T-helper 1 cell (primary cell): ENCODE data around the gene PEX7.
"Not testable (repeated sequence)": the region's sequence is repeated elsewhere in the genome, so short reads cannot be mapped to it uniquely, and the experiment has no call there.

Experiments used
- DNase-seq, 5 donors: peaks; one replicate each; pipeline ENCODE4 v3.0.0-alpha.2; 2012 to 2020

The PEX7 gene

DNA sequence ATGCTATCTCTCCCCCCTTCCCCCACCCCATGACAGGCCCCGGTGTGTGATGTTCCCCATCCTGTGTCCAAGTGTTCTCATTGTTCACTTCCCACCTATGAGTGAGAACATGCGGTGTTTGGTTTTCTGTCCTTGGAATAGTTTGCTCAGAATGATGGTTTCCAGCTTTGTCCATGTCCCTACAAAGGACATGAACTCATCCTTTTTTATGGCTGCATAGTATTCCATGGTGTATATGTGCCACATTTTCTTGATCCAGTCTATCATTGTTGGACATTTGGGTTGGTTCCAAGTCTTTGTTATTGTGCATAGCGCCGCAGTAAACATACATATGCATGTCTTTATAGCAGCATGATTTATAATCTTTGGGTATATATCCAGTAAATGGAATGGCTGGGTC is 24.1 kb downstream of the PEX7 start:
- DNase-seq: not testable (repeated sequence)

GRCh38 chr6:136849979-136850563 is 27.7 kb downstream of the PEX7 start:
- not testable (repeated sequence) for DNase-seq

GRCh38 chr6:136859430-136859829 is 37.0 kb downstream of the PEX7 start:
- DNase-seq: no peak

GRCh38 chr6:136860043-136860442 is 37.7 kb downstream of the PEX7 start:
- DNase-seq: no peak

- DNase-seq: no peak
Observed at GRCh38 chr6:136862662-136863061, 40.3 kb downstream of the PEX7 start.

DNA sequence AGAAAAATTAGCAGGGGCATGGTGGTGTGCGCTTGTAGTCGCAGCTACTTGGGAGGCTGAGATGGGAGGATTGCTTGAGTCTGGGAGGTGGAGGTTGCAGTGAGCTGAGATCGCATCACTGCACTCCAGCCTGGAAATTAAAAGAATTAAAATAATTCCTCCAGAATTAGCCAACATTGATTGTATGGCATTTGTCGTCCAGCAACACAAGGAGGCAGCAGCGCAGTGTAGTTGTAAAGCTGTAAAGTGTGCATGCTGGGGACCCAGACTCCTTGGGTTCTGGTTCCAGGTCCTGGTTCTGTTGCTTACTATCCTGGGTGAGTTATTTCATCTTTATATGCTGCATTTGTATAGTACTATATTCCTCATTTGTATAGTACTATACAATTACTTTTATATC is 41.4 kb downstream of the PEX7 start:
- DNase-seq: no peak

GRCh38 chr6:136864676-136865075 is 42.3 kb downstream of the PEX7 start:
- no peak for DNase-seq

DNA sequence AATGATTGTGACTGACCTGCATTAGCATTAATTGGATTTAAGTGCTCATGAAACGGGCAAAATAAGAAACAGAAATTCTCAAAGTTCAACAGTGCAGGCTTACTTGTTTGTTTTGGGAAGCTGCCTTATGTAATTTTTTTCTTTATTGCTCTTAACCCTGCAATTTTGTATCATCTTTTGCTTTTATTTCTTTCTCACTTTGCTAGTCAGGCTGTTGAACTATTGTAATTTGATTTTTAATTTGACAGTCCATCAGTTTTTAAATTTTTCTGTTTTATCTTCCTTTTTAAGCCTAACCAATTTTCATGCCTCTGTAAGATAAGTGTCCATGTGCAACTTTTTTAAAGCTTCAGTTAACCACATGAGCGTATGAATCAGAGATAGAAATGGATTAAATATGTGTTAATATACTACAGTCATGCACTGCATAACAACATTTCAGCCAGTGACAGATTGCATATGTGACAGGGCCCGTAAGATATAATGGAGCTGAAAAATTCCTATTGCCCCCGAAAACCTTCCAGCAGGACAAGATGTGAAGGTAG is 44.6 kb downstream of the PEX7 start:
- no peak for DNase-seq

GRCh38 chr6:136869451-136869850 is 47.1 kb downstream of the PEX7 start:
- DNase-seq: no peak

GRCh38 chr6:136873748-136874147 is 51.4 kb downstream of the PEX7 start:
- no peak for DNase-seq

DNA sequence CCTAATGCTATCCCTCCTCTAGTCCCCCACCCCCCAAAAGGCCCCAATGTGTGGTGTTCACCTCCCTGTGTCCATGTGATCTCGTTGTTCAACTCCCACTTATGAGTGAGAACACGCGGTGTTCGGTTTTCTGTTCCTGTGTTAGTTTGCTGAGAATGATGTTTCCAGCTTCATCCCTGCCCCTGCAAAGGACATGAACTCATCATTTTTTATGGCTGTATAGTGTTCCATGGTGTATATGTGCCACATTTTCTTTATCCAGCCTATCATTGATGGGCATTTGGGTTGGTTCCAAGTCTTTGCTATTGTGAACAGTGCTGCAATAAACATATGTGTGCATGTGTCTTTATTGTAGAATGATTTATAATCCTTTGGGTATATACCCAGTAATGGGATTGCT is 54.1 kb downstream of the PEX7 start:
- DNase-seq: not testable (repeated sequence)

GRCh38 chr6:136880748-136881460 is 58.5 kb downstream of the PEX7 start:
- DNase-seq: no peak

- DNase-seq: no peak
Observed at GRCh38 chr6:136886091-136886490, 63.7 kb downstream of the PEX7 start.

DNA sequence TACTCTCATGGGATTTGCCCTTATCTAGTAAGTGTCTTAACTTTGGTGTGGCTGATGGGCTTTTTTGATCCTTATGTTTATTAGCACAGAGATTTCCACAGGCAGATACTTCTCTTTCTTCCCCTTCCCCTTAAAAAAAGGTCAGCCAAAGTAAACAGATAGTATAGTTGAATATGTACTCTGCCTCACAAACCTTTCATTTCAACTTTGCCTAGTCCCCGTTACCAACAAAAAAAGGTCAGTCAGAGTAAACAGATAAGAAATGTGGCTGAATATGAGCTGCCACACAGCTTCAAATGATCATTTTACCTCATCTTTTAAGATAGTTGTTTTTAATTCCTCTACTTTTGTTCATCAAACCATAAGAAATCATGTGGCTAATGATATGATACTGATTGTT is 65.6 kb downstream of the PEX7 start:
- DNase-seq: no peak

GRCh38 chr6:136889271-136890193 is 67.1 kb downstream of the PEX7 start:
- DNase-seq: no peak

GRCh38 chr6:136890194-136890839 is 67.9 kb downstream of the PEX7 start:
- DNase-seq: no peak

DNA sequence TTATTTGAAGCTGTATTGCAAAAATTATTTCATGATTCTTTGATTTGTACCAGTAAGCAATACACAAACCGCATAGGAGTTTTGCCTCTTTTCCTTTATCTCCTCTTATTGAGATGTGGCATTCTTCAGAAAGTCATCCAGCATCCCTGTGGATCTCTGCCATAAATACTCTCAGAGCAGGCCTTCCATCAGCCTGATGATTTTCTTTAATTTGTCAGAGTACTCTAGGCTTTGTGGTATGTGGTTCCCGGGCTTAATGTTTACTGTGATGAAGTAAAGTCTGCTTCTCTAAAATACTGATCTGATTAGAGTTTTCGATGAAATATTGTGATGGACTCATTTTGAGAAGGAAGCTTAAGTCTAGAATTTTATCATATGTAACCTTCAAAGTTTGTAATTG is 68.6 kb downstream of the PEX7 start:
- DNase-seq: peak in 1 of 5 donors; percentile 16

DNA sequence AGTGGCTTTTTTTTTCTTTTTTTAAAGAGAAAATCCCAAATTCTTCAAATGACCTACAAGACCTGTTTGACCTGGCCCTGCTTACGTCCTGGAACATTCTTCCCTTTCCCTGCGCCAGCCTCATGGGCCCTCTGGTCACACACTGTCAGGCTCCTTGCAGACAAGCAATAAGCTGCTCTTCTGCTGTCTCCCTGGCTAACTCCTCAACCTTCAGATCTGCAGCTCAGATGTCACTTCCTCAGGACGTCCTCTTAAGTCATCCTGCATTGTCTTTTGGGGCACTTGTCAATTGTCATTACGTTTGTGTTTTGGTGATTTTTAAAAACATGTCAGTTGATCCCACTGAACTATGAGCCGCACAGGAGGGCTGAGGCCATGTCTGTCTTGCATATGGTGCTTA is 70.8 kb downstream of the PEX7 start:
- DNase-seq: peak in 1 of 5 donors; percentile 47

GRCh38 chr6:136895901-136896300 is 73.5 kb downstream of the PEX7 start:
- DNase-seq: no peak

GRCh38 chr6:136897071-136897470 is 74.7 kb downstream of the PEX7 start:
- no peak for DNase-seq

DNA sequence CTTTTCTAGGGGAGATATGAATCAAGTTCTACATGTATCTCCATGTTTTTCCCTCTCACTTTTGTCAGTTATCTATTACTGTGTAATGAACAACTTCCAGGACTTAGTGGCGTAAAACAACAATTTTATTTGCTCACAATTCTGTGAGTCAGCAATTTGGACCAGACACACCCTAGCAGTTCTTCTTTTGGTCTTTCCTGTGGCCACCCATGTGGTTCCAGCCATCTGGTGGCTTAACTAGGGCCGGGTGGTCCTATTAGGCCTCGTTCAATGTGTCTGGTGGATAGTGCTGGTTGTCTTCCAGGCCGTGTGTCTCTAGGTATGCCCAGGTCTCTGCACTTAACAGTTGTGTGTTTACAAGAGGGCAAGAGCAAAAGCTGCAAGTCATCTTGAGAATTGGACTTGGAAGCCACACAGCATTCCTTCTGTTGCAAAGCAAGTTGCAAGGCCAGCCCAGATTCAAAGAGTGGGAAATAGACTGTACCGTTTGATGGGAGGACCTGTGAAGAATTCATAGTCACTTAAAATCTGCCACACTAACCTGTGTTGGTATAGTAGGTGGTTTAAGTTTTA is 78.9 kb downstream of the PEX7 start:
- no peak for DNase-seq

DNA sequence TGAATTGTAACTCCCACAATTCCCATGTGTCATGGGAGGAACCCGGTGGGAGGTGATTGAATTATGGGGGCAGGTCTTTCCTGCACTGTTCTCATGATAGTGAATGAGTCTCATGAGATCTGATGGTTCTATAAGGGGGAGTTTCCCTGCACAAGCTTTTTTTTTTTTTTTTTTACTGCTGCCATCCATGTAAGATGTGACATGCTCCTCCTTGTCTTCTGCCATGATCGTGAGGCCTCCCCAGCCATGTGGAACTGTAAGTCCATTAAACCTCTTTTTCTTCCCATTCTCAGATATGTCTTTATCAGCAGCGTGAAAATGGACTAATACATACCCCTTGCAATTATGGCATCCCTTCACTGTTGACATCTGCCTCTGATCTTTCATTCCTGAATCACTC is 82.1 kb downstream of the PEX7 start:
- DNase-seq: not testable (repeated sequence)
